GM12878 (cell line): ENCODE data around the gene RAB3IL1. TPM values are rescaled to one million over a fixed set of nuclear protein-coding genes. Genes with fewer than 3 reads are reported as not detected.

Experiments
- ATAC-seq: fragments of 200-7000 bp; cut with Tn5 transposase; 3 replicates; pipeline ENCODE4 v1.9.1; 2020; ENCODE audit warnings: mild to moderate bottlenecking, moderate library complexity
- BruUV-seq: library from RNA; stranded (reverse); fragments of 400-500 nt; replicated peaks from 2 replicates; lab custom pipeline; 2021; lab: Mats Ljungman, UMichigan
- CTCF ChIA-PET: fragments of 300-600 bp; sonication (Branson Sonifier 250); formaldehyde crosslinking; extraction: SDS; loops from one replicate; lab custom pipeline; 2021; ENCODE audit warnings: inconsistent platforms; lab: Yijun Ruan, JAX
- POLR2A ChIA-PET: fragments of 350-600 bp; formaldehyde crosslinking; extraction: SDS; loops from one replicate; lab custom pipeline; 2021; ENCODE audit warnings: inconsistent platforms; lab: Charles Lee
- RAD21 ChIA-PET: fragments of 300-600 bp; sonication (Branson Sonifier 250); formaldehyde crosslinking; loops from one replicate; lab custom pipeline; 2023; ENCODE audit warnings: antibody characterized with exemption; ENCODE audit not compliant: unreplicated experiment; lab: Charles Lee
- SMC1A ChIA-PET: fragments of 300-600 bp; sonication (Branson Sonifier 250); formaldehyde crosslinking; loops from one replicate; lab custom pipeline; 2023; ENCODE audit not compliant: unreplicated experiment, uncharacterized antibody; lab: Charles Lee
- DNase-seq: peaks from one replicate; pipeline ENCODE4 v3.0.0-alpha.2; 2011; ENCODE audit warnings: low read depth, low spot score
- FAIRE-seq: peaks from 3 replicates; lab custom pipeline; 2011; peaks lifted over from hg19 to GRCh38; lab: Jason Lieb, UNC
- H2AFZ ChIP-seq: 2 replicates; pipeline ENCODE4 v1.6.0; 2011; ENCODE audit warnings: low read depth, low read length, control low read depth; ENCODE audit not compliant: control insufficient read depth
- H3K27ac ChIP-seq: 2 replicates; pipeline ENCODE4 v1.5.1; 2011; ENCODE audit warnings: control low read depth; ENCODE audit not compliant: control insufficient read depth, insufficient read depth
- H3K27me3 ChIP-seq, 2 experiments: replicated peaks in 1 of 2; 2 replicates each; pipeline versions ENCODE4 v1.6.0 to v1.6.1; 2011; ENCODE audit warnings: low read length in 1 of 2; ENCODE audit not compliant: control insufficient read depth in 2 of 2, insufficient read depth in 2 of 2
- H3K36me3 ChIP-seq, 2 experiments: 2 replicates each; pipeline ENCODE4 v1.5.1; 2011; ENCODE audit warnings: low read length in 1 of 2; ENCODE audit not compliant: control insufficient read depth in 2 of 2, insufficient read depth in 2 of 2
- H3K4me1 ChIP-seq: 2 replicates; pipeline ENCODE4 v1.6.1; 2011; ENCODE audit warnings: mild to moderate bottlenecking, low read length, moderate library complexity, mixed read lengths; ENCODE audit not compliant: control insufficient read depth, insufficient read depth
- H3K4me2 ChIP-seq: 2 replicates; pipeline ENCODE4 v1.6.0; 2011; ENCODE audit warnings: control low read depth; ENCODE audit not compliant: control insufficient read depth, insufficient read depth
- H3K4me3 ChIP-seq: fragments of 200-600 bp; sonication (generic); 2 replicates; pipeline ENCODE4 v1.5.1; 2016
- H3K79me2 ChIP-seq: 2 replicates; pipeline ENCODE4 v1.6.0; 2011; ENCODE audit warnings: low read length; ENCODE audit not compliant: control insufficient read depth, insufficient read depth
- H3K9ac ChIP-seq: 2 replicates; pipeline ENCODE4 v1.8.0; 2011; ENCODE audit warnings: low read length, control low read depth, mixed read lengths; ENCODE audit not compliant: control insufficient read depth, insufficient read depth
- H3K9me3 ChIP-seq: replicated peaks from 3 replicates; pipeline ENCODE4 v1.5.1; 2011; ENCODE audit warnings: mild to moderate bottlenecking, low read length; ENCODE audit not compliant: control insufficient read depth, insufficient read depth
- H4K20me1 ChIP-seq: 2 replicates; pipeline ENCODE4 v1.6.0; 2011; ENCODE audit not compliant: control insufficient read depth, insufficient read depth
- FOS ChIP-seq: IDR thresholded peaks from 3 replicates; pipeline ENCODE4 v1.6.1; 2011; ENCODE audit warnings: borderline replicate concordance; ENCODE audit not compliant: insufficient read length; ENCODE audit errors: extremely low read depth
- HDGF ChIP-seq: fragments of 450-650 bp; IDR thresholded peaks from 2 replicates; pipeline ENCODE4 v1.6.1; 2016; ENCODE audit warnings: antibody characterized with exemption
- MYB ChIP-seq: fragments of 150-350 bp; IDR thresholded peaks from 2 replicates; pipeline ENCODE4 v1.6.1; 2014; ENCODE audit warnings: mild to moderate bottlenecking, low read depth, low read length, borderline replicate concordance
- NFXL1 ChIP-seq: fragments of 450-650 bp; IDR thresholded peaks from 2 replicates; pipeline ENCODE4 v1.6.1; 2017; ENCODE audit warnings: antibody characterized with exemption, mild to moderate bottlenecking, borderline replicate concordance
- PAX8 ChIP-seq: fragments of 450-650 bp; IDR thresholded peaks from 2 replicates; pipeline ENCODE4 v1.6.1; 2017; ENCODE audit warnings: mild to moderate bottlenecking, moderate library complexity
- POLR2A ChIP-seq: IDR thresholded peaks from 2 replicates; pipeline ENCODE4 v1.6.1; 2011; ENCODE audit warnings: low read depth, mild to moderate bottlenecking, low read length
- POLR2AphosphoS2 ChIP-seq: IDR thresholded peaks from 2 replicates; pipeline ENCODE4 v1.6.1; 2011; ENCODE audit warnings: low read depth, mild to moderate bottlenecking, low read length, improper control_type of control experiment, moderate library complexity
- RBBP5 ChIP-seq: fragments of 200-600 bp; sonication (generic); conservative IDR thresholded peaks from 2 replicates; pipeline ENCODE4 v1.6.1; 2016
- SKIL ChIP-seq: fragments of 450-650 bp; IDR thresholded peaks from 2 replicates; pipeline ENCODE4 v1.6.1; 2017; ENCODE audit warnings: mild to moderate bottlenecking, low read depth, inconsistent platforms; ENCODE audit not compliant: poor library complexity, severe bottlenecking
- SREBF2 ChIP-seq: IDR thresholded peaks from 2 replicates; pipeline ENCODE4 v1.6.1; 2012; ENCODE audit warnings: mild to moderate bottlenecking, low read length
- STAT1 ChIP-seq: fragments of 450-650 bp; conservative IDR thresholded peaks from 2 replicates; pipeline ENCODE4 v1.6.1; 2014; ENCODE audit warnings: antibody characterized with exemption, mild to moderate bottlenecking
- YBX1 ChIP-seq: fragments of 450-650 bp; IDR thresholded peaks from 2 replicates; pipeline ENCODE4 v1.6.1; 2016; ENCODE audit warnings: antibody characterized with exemption
- ZNF622 ChIP-seq: fragments of 450-650 bp; IDR thresholded peaks from 2 replicates; pipeline ENCODE4 v1.6.1; 2017; ENCODE audit warnings: mild to moderate bottlenecking, inconsistent platforms
- ZSCAN29 ChIP-seq: fragments of 450-650 bp; IDR thresholded peaks from 2 replicates; pipeline ENCODE4 v1.6.1; 2017; ENCODE audit warnings: mild to moderate bottlenecking, moderate library complexity
- WGBS: methylation state at CpG from one replicate; pipeline ENCODE4 v1.1.6; 2016; ENCODE audit warnings: low lambda C conversion rate; ENCODE audit not compliant: insufficient replicate concordance, insufficient coverage; ENCODE audit errors: missing lambda C conversion rate; 5-methylcytosine and 5-hydroxymethylcytosine counted together
- in situ Hi-C: fragments of 300-500 bp; cut with MboI; formaldehyde crosslinking; loops from 9 replicates; pipeline ENCODE4 v1.14.3; 2018; ENCODE audit warnings: mixed read lengths
- intact Hi-C: fragments of 100-400 bp; cut with micrococcal nuclease; formaldehyde crosslinking; loops from one replicate; pipeline ENCODE4 v1.14.2; 2022; ENCODE audit not compliant: unreplicated experiment
- polyA plus RNA-seq, 11 experiments: library from polyadenylated mRNA; depleted of rRNA in 4 of 11; unstranded in 6 of 11; stranded (reverse) in 5 of 11; fragments of >200 nt; fragmentation: Nextera tagmentation in 4 of 11; fragmentation: Illumina TruSeq in 1 of 11; extraction: Ambion mirVana in 4 of 11; extraction: Trizol in 1 of 11; gene quantifications; 1 replicate in 1 of 11; 2 replicates in 10 of 11; pipeline versions ENCODE4 v1.2.1 to v1.2.3, GENCODE V29; 2011 to 2016; ENCODE audit warnings: inconsistent platforms in 2 of 11, missing spikeins in 2 of 11, low read depth in 1 of 11
- total RNA-seq, 4 experiments: library from RNA; depleted of rRNA in 3 of 4; stranded (reverse); fragments of >200 nt in 3 of 4; fragmentation: Illumina TruSeq in 1 of 4; extraction: Trizol in 1 of 4; gene quantifications; 2 replicates each; pipeline versions ENCODE4 v1.2.1 to v1.2.3, GENCODE V29; 2013 to 2021
- TF ChIP-seq, protein P1 (sequence below): IDR thresholded peaks from 2 replicates; pipeline ENCODE4 v1.6.1; 2012; ENCODE audit warnings: low read depth, low read length, improper control_type of control experiment
- TF ChIP-seq, protein P2 (sequence below): IDR thresholded peaks from 2 replicates; pipeline ENCODE4 v1.6.1; 2012; ENCODE audit warnings: mild to moderate bottlenecking, low read depth, low read length

Gene RAB3IL1
- total and polyA plus RNA-seq, 10 of the 15 experiments (the other 5 are each of a cell fraction or from before 2014, with no cell fraction given): 0.04 TPM; not detected in 9

GRCh38 chr11:61885166-61885778 lies 32.1 kb downstream of the RAB3IL1 start:
- ATAC-seq (no peak), DNase-seq (no peak), FAIRE-seq (no peak)
- no peaks in the 10 kb centered on the region for H3K79me2 ChIP-seq
- RAD21 ChIA-PET: no interaction called here
- BruUV-seq: no TSS peak
- intact Hi-C loops (no loop called here), in situ Hi-C loops (no loop called here)
- TF ChIP-seq FOS: no peak
- no peak for TF ChIP-seq RBBP5
- no peak for TF ChIP-seq SREBF2
- no peak for TF ChIP-seq MYB
- no peak for TF ChIP-seq PAX8
- TF ChIP-seq ZSCAN29: no peak
- no peak for TF ChIP-seq HDGF
- TF ChIP-seq, protein P1, sequence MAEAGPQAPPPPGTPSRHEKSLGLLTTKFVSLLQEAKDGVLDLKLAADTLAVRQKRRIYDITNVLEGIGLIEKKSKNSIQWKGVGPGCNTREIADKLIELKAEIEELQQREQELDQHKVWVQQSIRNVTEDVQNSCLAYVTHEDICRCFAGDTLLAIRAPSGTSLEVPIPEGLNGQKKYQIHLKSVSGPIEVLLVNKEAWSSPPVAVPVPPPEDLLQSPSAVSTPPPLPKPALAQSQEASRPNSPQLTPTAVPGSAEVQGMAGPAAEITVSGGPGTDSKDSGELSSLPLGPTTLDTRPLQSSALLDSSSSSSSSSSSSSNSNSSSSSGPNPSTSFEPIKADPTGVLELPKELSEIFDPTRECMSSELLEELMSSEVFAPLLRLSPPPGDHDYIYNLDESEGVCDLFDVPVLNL: no peak
- no peak for TF ChIP-seq STAT1
- no peak for TF ChIP-seq SKIL
- TF ChIP-seq POLR2A: no peak
- no peak for TF ChIP-seq NFXL1
- TF ChIP-seq ZNF622: no peak
- TF ChIP-seq POLR2AphosphoS2: no peak
- TF ChIP-seq, protein P2, sequence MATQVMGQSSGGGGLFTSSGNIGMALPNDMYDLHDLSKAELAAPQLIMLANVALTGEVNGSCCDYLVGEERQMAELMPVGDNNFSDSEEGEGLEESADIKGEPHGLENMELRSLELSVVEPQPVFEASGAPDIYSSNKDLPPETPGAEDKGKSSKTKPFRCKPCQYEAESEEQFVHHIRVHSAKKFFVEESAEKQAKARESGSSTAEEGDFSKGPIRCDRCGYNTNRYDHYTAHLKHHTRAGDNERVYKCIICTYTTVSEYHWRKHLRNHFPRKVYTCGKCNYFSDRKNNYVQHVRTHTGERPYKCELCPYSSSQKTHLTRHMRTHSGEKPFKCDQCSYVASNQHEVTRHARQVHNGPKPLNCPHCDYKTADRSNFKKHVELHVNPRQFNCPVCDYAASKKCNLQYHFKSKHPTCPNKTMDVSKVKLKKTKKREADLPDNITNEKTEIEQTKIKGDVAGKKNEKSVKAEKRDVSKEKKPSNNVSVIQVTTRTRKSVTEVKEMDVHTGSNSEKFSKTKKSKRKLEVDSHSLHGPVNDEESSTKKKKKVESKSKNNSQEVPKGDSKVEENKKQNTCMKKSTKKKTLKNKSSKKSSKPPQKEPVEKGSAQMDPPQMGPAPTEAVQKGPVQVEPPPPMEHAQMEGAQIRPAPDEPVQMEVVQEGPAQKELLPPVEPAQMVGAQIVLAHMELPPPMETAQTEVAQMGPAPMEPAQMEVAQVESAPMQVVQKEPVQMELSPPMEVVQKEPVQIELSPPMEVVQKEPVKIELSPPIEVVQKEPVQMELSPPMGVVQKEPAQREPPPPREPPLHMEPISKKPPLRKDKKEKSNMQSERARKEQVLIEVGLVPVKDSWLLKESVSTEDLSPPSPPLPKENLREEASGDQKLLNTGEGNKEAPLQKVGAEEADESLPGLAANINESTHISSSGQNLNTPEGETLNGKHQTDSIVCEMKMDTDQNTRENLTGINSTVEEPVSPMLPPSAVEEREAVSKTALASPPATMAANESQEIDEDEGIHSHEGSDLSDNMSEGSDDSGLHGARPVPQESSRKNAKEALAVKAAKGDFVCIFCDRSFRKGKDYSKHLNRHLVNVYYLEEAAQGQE: no peak
- no peak for TF ChIP-seq YBX1
- WGBS: 88% methylated on average over 7 of the region's 7 CpGs
- H3K4me2 ChIP-seq: no peak overlapping the region
- H3K27me3 ChIP-seq: no peaks in the 10 kb centered on the region
- no peak overlapping the region for H3K27ac ChIP-seq
- POLR2A ChIA-PET: interaction anchor here (0.9 kb wide), 1 partner anchor 11 kb away, joined by 3 read pairs; no protein-coding TSS in a partner anchor
- no peak overlapping the region for H3K4me3 ChIP-seq
- no peak overlapping the region for H3K9ac ChIP-seq
- CTCF ChIA-PET: interaction anchor here (0.6 to 2.2 kb wide), 6 partner anchors 13 to 197 kb away, joined by 3 to 6 read pairs (median 4); no protein-coding TSS in a partner anchor
- H2AFZ ChIP-seq: no peak overlapping the region
- no peaks in the 10 kb centered on the region for H3K36me3 ChIP-seq
- peaks cover 15% of the 10 kb centered on the region for H3K4me1 ChIP-seq
- SMC1A ChIA-PET: interaction anchor here (1.2 kb wide), 1 partner anchor 62 kb away, joined by 5 read pairs; no protein-coding TSS in a partner anchor
- H3K9me3 ChIP-seq: no peaks in the 10 kb centered on the region; the same call in 2 of the 3 replicates
- no peaks in the 10 kb centered on the region for H4K20me1 ChIP-seq
